ENCODE results near the gene LRP8.

Gene LRP8

GRCh38 chr1:53254011-53254640 lies 73.7 kb downstream of the LRP8 start:
- no peaks in the 10 kb centered on the region for H4K20me1 ChIP-seq (ENCODE audit: low read depth, low read length)
- H3K27me3 ChIP-seq (ENCODE audit: low read length) = no peaks in the 10 kb centered on the region
- peaks cover 26% of the 10 kb centered on the region for H3K36me3 ChIP-seq (ENCODE audit: low read length)
- no peak overlapping the region for H3K27ac ChIP-seq (ENCODE audit: low read depth, low read length)
- no peak overlapping the region for H2AFZ ChIP-seq (ENCODE audit: low read depth, low read length, severe bottlenecking)
- H3K9me2 ChIP-seq (replicated peaks; ENCODE audit: insufficient read depth, low read length) = no peaks in the 10 kb centered on the region
- no peak overlapping the region for H3K4me3 ChIP-seq (ENCODE audit: insufficient read depth, low read length, poor library complexity, severe bottlenecking)
- H3K9ac ChIP-seq (ENCODE audit: low read length) = no peak overlapping the region
- no peaks in the 10 kb centered on the region for H3K79me2 ChIP-seq (ENCODE audit: insufficient read depth, low read length)
- TF ChIP-seq EZH2phosphoT487 (conservative IDR thresholded peaks at IDR 0.05; ENCODE audit: low read length) = no peak
- no peak for TF ChIP-seq CTCF (IDR thresholded peaks at IDR 0.05; ENCODE audit: insufficient read depth, low read length, poor library complexity, severe bottlenecking)
- no peak overlapping the region for H3K4me2 ChIP-seq (ENCODE audit: low read depth, low read length, poor library complexity, severe bottlenecking)
- no peaks in the 10 kb centered on the region; the same call in 1 of the 2 replicates for H3F3A ChIP-seq (ENCODE audit: insufficient read depth)
- no peaks in the 10 kb centered on the region for H3K9me3 ChIP-seq (ENCODE audit: insufficient read depth, low read length)

GRCh38 chr1:53250325-53250724 lies 77.5 kb downstream of the LRP8 start:
- H3K9me3 ChIP-seq (ENCODE audit: insufficient read depth, low read length) = no peaks in the 10 kb centered on the region
- no peak for TF ChIP-seq CTCF (IDR thresholded peaks at IDR 0.05; ENCODE audit: insufficient read depth, low read length, poor library complexity, severe bottlenecking)
- no peak for TF ChIP-seq EZH2phosphoT487 (conservative IDR thresholded peaks at IDR 0.05; ENCODE audit: low read length)
- no peaks in the 10 kb centered on the region for H3K27me3 ChIP-seq (ENCODE audit: low read length)
- H3K36me3 ChIP-seq (ENCODE audit: low read length) = peaks cover 34% of the 10 kb centered on the region
- H3K79me2 ChIP-seq (ENCODE audit: insufficient read depth, low read length) = no peaks in the 10 kb centered on the region
- H4K20me1 ChIP-seq (ENCODE audit: low read depth, low read length) = no peaks in the 10 kb centered on the region
- no peak overlapping the region for H3K4me2 ChIP-seq (ENCODE audit: low read depth, low read length, poor library complexity, severe bottlenecking)
- H3K27ac ChIP-seq (ENCODE audit: low read depth, low read length) = no peak overlapping the region
- H3K4me3 ChIP-seq (ENCODE audit: insufficient read depth, low read length, poor library complexity, severe bottlenecking) = no peak overlapping the region
- H3K9ac ChIP-seq (ENCODE audit: low read length) = no peak overlapping the region
- H3F3A ChIP-seq (ENCODE audit: insufficient read depth) = peaks cover 4% of the 10 kb centered on the region; the same call in 1 of the 2 replicates
- H3K9me2 ChIP-seq (replicated peaks; ENCODE audit: insufficient read depth, low read length) = no peaks in the 10 kb centered on the region
- no peak overlapping the region for H2AFZ ChIP-seq (ENCODE audit: low read depth, low read length, severe bottlenecking)

GRCh38 chr1:53249706-53250105 lies 78.2 kb downstream of the LRP8 start:
- H3K27me3 ChIP-seq (ENCODE audit: low read length) = no peaks in the 10 kb centered on the region
- H3K9ac ChIP-seq (ENCODE audit: low read length) = no peak overlapping the region
- H2AFZ ChIP-seq (ENCODE audit: low read depth, low read length, severe bottlenecking) = no peak overlapping the region
- TF ChIP-seq CTCF (IDR thresholded peaks at IDR 0.05; ENCODE audit: insufficient read depth, low read length, poor library complexity, severe bottlenecking) = no peak
- TF ChIP-seq EZH2phosphoT487 (conservative IDR thresholded peaks at IDR 0.05; ENCODE audit: low read length) = no peak
- H3K9me3 ChIP-seq (ENCODE audit: insufficient read depth, low read length) = no peaks in the 10 kb centered on the region
- no peaks in the 10 kb centered on the region for H3K9me2 ChIP-seq (replicated peaks; ENCODE audit: insufficient read depth, low read length)
- no peaks in the 10 kb centered on the region for H4K20me1 ChIP-seq (ENCODE audit: low read depth, low read length)
- no peak overlapping the region for H3K4me3 ChIP-seq (ENCODE audit: insufficient read depth, low read length, poor library complexity, severe bottlenecking)
- H3K79me2 ChIP-seq (ENCODE audit: insufficient read depth, low read length) = no peaks in the 10 kb centered on the region
- H3F3A ChIP-seq (ENCODE audit: insufficient read depth) = peaks cover 4% of the 10 kb centered on the region; the same call in 1 of the 2 replicates
- H3K36me3 ChIP-seq (ENCODE audit: low read length) = peaks cover 38% of the 10 kb centered on the region
- H3K27ac ChIP-seq (ENCODE audit: low read depth, low read length) = no peak overlapping the region
- no peak overlapping the region for H3K4me2 ChIP-seq (ENCODE audit: low read depth, low read length, poor library complexity, severe bottlenecking)

Data from SU-DHL-6 (cell line).